Thyroid gland (tissue), 4 donors: Measurements from ENCODE around the gene PSMB3. TPM values are rescaled to one million over a fixed set of nuclear protein-coding genes. Genes with fewer than 3 reads are reported as not detected.

Experiments
- DNase-seq, 2 donors: peaks; one replicate each; pipeline ENCODE4 v3.0.0-alpha.2; 2019
- H3K27ac ChIP-seq, 3 donors: fragments of 200-600 bp; sonication (generic); 1 replicate in 2 of 3; 2 replicates in 1 of 3; pipeline ENCODE4 v1.5.1; 2016 to 2019; ENCODE audit warnings: mild to moderate bottlenecking in 1 of 3, moderate library complexity in 1 of 3
- H3K27me3 ChIP-seq: fragments of 200-600 bp; sonication (generic); one replicate; pipeline ENCODE4 v1.5.1; 2019
- H3K36me3 ChIP-seq, 2 donors: fragments of 200-600 bp; sonication (generic); one replicate each; pipeline ENCODE4 v1.5.1; 2016 to 2019
- H3K4me1 ChIP-seq, 2 donors: fragments of 200-600 bp; sonication (generic); one replicate each; pipeline ENCODE4 v1.5.1; 2017 to 2019
- H3K4me3 ChIP-seq, 3 donors: fragments of 200-600 bp; sonication (generic); replicated peaks in 1 of 3; 1 replicate in 2 of 3; 2 replicates in 1 of 3; pipeline ENCODE4 v1.5.1; 2016; ENCODE audit warnings: mild to moderate bottlenecking in 1 of 3
- H3K9me3 ChIP-seq: fragments of 200-600 bp; sonication (generic); one replicate; pipeline ENCODE4 v1.5.1; 2017
- CTCF ChIP-seq, 6 experiments: fragments of 200-600 bp in 3 of 6; fragments of 450-650 bp in 3 of 6; sonication (generic) in 3 of 6; IDR thresholded peaks; one replicate each; pipeline ENCODE4 v1.5.1; 2016 to 2019; ENCODE audit warnings: antibody characterized with exemption in 6 of 6, mild to moderate bottlenecking in 2 of 6, inconsistent platforms in 1 of 6, moderate library complexity in 1 of 6
- POLR2A ChIP-seq, 2 donors: fragments of 450-650 bp; IDR thresholded peaks; one replicate each; pipeline ENCODE4 v1.6.1; 2017; ENCODE audit warnings: antibody characterized with exemption in 2 of 2, mild to moderate bottlenecking in 2 of 2, moderate library complexity in 1 of 2
- WGBS, 2 donors: methylation state at CpG; one replicate each; pipeline ENCODE4 v1.1.5; 2017; 5-methylcytosine and 5-hydroxymethylcytosine counted together
- intact Hi-C: fragments of 100-400 bp; cut with DNase I; formaldehyde crosslinking; loops from one replicate; pipeline ENCODE4 v1.15.1; 2023
- total RNA-seq, 4 donors: library from RNA; depleted of rRNA; stranded (reverse); fragments of >200 nt; gene quantifications; one replicate each; pipeline ENCODE4 v1.2.3, GENCODE V29; 2016

The PSMB3 gene
- total RNA-seq, 4 donors from 2014 or later: 135 to 256 (median 222) TPM

GRCh38 chr17:38717139-38717745 is 35.3 kb upstream of the PSMB3 start:
- Histone ChIP-seq H3K4me1 (no peaks in the 10 kb centered on the region), H3K4me3 (no peak overlapping the region), H3K27me3 (no peaks in the 10 kb centered on the region), H3K9me3 (no peaks in the 10 kb centered on the region), H3K36me3 (peaks cover 56 to 82% of the 10 kb centered on the region in 2 donors), H3K27ac (no peak overlapping the region)
- TF ChIP-seq CTCF (IDR thresholded peaks at IDR 0.05): no peak
- TF ChIP-seq POLR2A (IDR thresholded peaks at IDR 0.05): no peak
- 84 to 86% methylated on average over 12 of the region's 12 CpGs for WGBS, 2 donors
- intact Hi-C loops: no loop called here
- no peak for DNase-seq

- H3K36me3 ChIP-seq: peaks cover 55 to 61% of the 10 kb centered on the region in 2 donors
- H3K27me3 ChIP-seq: no peaks in the 10 kb centered on the region
- DNase-seq: no peak
- H3K4me1 ChIP-seq: no peaks in the 10 kb centered on the region
- H3K4me3 ChIP-seq: no peak overlapping the region
- H3K27ac ChIP-seq: no peak overlapping the region
- intact Hi-C loops: no loop called here
- no peaks in the 10 kb centered on the region for H3K9me3 ChIP-seq
- no peak for TF ChIP-seq POLR2A (IDR thresholded peaks at IDR 0.05)
- no peak for TF ChIP-seq CTCF (IDR thresholded peaks at IDR 0.05)
- 87 to 88% methylated on average over 26 to 29 of the region's 29 CpGs for WGBS, 2 donors
Measured at GRCh38 chr17:38719289-38719942, 33.1 kb upstream of the PSMB3 start.

- no peak for TF ChIP-seq POLR2A (IDR thresholded peaks at IDR 0.05)
- no peak for TF ChIP-seq CTCF (IDR thresholded peaks at IDR 0.05)
- Histone ChIP-seq H3K4me1 (no peaks in the 10 kb centered on the region), H3K4me3 (no peak overlapping the region), H3K27ac (no peak overlapping the region), H3K36me3 (peaks cover 59 to 67% of the 10 kb centered on the region in 2 donors), H3K9me3 (no peaks in the 10 kb centered on the region), H3K27me3 (no peaks in the 10 kb centered on the region)
- WGBS, 2 donors: 79 to 86% methylated on average over 30 to 37 of the region's 39 CpGs
- no peak for DNase-seq
- intact Hi-C loops: no loop called here
Measured at GRCh38 chr17:38719943-38720641, 32.4 kb upstream of the PSMB3 start.

- Histone ChIP-seq H3K27ac (no peak overlapping the region), H3K9me3 (no peaks in the 10 kb centered on the region), H3K27me3 (no peaks in the 10 kb centered on the region), H3K36me3 (peaks cover 51 to 66% of the 10 kb centered on the region in 2 donors), H3K4me1 (no peaks in the 10 kb centered on the region), H3K4me3 (no peak overlapping the region)
- TF ChIP-seq POLR2A (IDR thresholded peaks at IDR 0.05): no peak
- no peak for TF ChIP-seq CTCF (IDR thresholded peaks at IDR 0.05)
- DNase-seq: no peak
- WGBS, 2 donors: 93 to 94% methylated on average over 6 of the region's 6 CpGs
- intact Hi-C loops: no loop called here
Measured at GRCh38 chr17:38720941-38721340, 31.6 kb upstream of the PSMB3 start.

GRCh38 chr17:38721802-38722201 is 30.7 kb upstream of the PSMB3 start:
- WGBS, 2 donors: 90 to 98% methylated on average over 9 to 10 of the region's 16 CpGs
- no peaks in the 10 kb centered on the region for H3K4me1 ChIP-seq
- H3K9me3 ChIP-seq: no peaks in the 10 kb centered on the region
- no peak for DNase-seq
- no peak overlapping the region for H3K4me3 ChIP-seq
- H3K27ac ChIP-seq: no peak overlapping the region
- H3K36me3 ChIP-seq: peaks cover 42 to 58% of the 10 kb centered on the region in 2 donors
- no peaks in the 10 kb centered on the region for H3K27me3 ChIP-seq
- intact Hi-C loops: no loop called here
- TF ChIP-seq POLR2A (IDR thresholded peaks at IDR 0.05): no peak
- no peak for TF ChIP-seq CTCF (IDR thresholded peaks at IDR 0.05)
